Stimulated activated CD4-positive, alpha-beta T cell treated with anti-CD3 and anti-CD28 coated beads, TNF-alpha, amount 100 ng/mL, for 48 hours (primary cell): ENCODE measurements around the gene WDR62.
"Not testable (repeated sequence)": the region's sequence is repeated elsewhere in the genome, so short reads cannot be mapped to it uniquely, and the experiment has no call there.

Experiments used
- DNase-seq, 3 donors: peaks; one replicate each; pipeline ENCODE4 v3.0.0-alpha.2; 2020; ENCODE audit warnings: low read depth in 3 of 3

The WDR62 gene

GRCh38 chr19:36110487-36111199, 55.9 kb downstream of the WDR62 start, which contains the start of gene OVOL3:
Gene OVOL3, plus strand, starts transcription at chr19:36111143. Its CDS starts 60 bp downstream, at chr19:36111203.
- no peak for DNase-seq

- DNase-seq, result no peak
Observed at GRCh38 chr19:36111200-36111539, 56.5 kb downstream of the WDR62 start.

GRCh38 chr19:36112678-36113077, 58.0 kb downstream of the WDR62 start:
- no peak for DNase-seq

GRCh38 chr19:36113425-36113824, 58.7 kb downstream of the WDR62 start:
- DNase-seq, result no peak

- DNase-seq, result peak in 1 of 3 donors; percentile 17
Observed at GRCh38 chr19:36113894-36114720, 59.4 kb downstream of the WDR62 start.

- peak; percentile 98 to 100 (median 98) for DNase-seq
Observed at GRCh38 chr19:36114721-36115452, 60.2 kb downstream of the WDR62 start, which contains the start of gene POLR2I. Gene POLR2I, minus strand, starts transcription at chr19:36114875. Its CDS starts 19 bp downstream, at chr19:36114856.

- peak in 2 of 3 donors; percentile 79 to 94 for DNase-seq
Observed at GRCh38 chr19:36115453-36116343, 61.0 kb downstream of the WDR62 start, which contains the start of gene TBCB. Gene TBCB, plus strand, starts transcription at chr19:36115468. Its CDS starts 93 bp downstream, at chr19:36115561.

GRCh38 chr19:36116344-36116637, 61.6 kb downstream of the WDR62 start:
- DNase-seq, result no peak

GRCh38 chr19:36120092-36120983, 65.6 kb downstream of the WDR62 start:
- DNase-seq, result no peak

- no peak for DNase-seq
Observed at GRCh38 chr19:36120984-36121358, 66.3 kb downstream of the WDR62 start.

- no peak for DNase-seq
Observed at GRCh38 chr19:36121486-36122124, 66.9 kb downstream of the WDR62 start.

GRCh38 chr19:36125557-36125956, 70.9 kb downstream of the WDR62 start:
- DNase-seq, result no peak

GRCh38 chr19:36128392-36128736, 73.7 kb downstream of the WDR62 start:
- DNase-seq, result no peak

GRCh38 chr19:36131221-36131620, 76.5 kb downstream of the WDR62 start:
- DNase-seq, result not testable (repeated sequence)

GRCh38 chr19:36134867-36135266, 80.2 kb downstream of the WDR62 start:
- not testable (repeated sequence) for DNase-seq

GRCh38 chr19:36136964-36137686, 82.4 kb downstream of the WDR62 start:
- no peak for DNase-seq

- no peak for DNase-seq
Observed at GRCh38 chr19:36139120-36139472, 84.4 kb downstream of the WDR62 start.

- DNase-seq, result peak; percentile 85 to 93 (median 87)
Observed at GRCh38 chr19:36139473-36140303, 85.0 kb downstream of the WDR62 start, which contains the start of gene CAPNS1. Gene CAPNS1, plus strand, starts transcription at chr19:36140066. Its CDS starts 946 bp downstream, at chr19:36141012.
